H9 (cell line): ENCODE results near the gene ACSBG1. TPM values are rescaled to one million over a fixed set of nuclear protein-coding genes. Genes with fewer than 3 reads are reported as not detected.

Experiments used
- DNase-seq: peaks from one replicate; pipeline ENCODE4 v3.0.0-alpha.2; 2017
- H2AFZ ChIP-seq: one replicate; pipeline ENCODE4 v1.6.1; 2013; ENCODE audit warnings: mild to moderate bottlenecking, low read length, control low read depth, moderate library complexity
- H2AK5ac ChIP-seq: 2 replicates; pipeline ENCODE4 v1.6.1; 2013; ENCODE audit warnings: low read length, control low read depth, mixed read lengths; ENCODE audit not compliant: insufficient read length
- H2BK120ac ChIP-seq: one replicate; pipeline ENCODE4 v1.6.1; 2013; ENCODE audit warnings: low read depth, mild to moderate bottlenecking, low read length, control low read depth, inconsistent platforms; ENCODE audit not compliant: poor library complexity, severe bottlenecking
- H2BK12ac ChIP-seq: 2 replicates; pipeline ENCODE4 v1.6.1; 2013; ENCODE audit warnings: low read length, control low read depth, mixed read lengths, low read depth; ENCODE audit not compliant: insufficient read length
- H2BK15ac ChIP-seq: 2 replicates; pipeline ENCODE4 v1.6.1; 2013; ENCODE audit warnings: low read depth, low read length, control low read depth
- H2BK20ac ChIP-seq: one replicate; pipeline ENCODE4 v1.6.1; 2013; ENCODE audit warnings: low read depth, mild to moderate bottlenecking, low read length, control low read depth, inconsistent platforms; ENCODE audit not compliant: poor library complexity, severe bottlenecking
- H2BK5ac ChIP-seq: 2 replicates; pipeline ENCODE4 v1.6.1; 2013; ENCODE audit warnings: low read length, control low read depth, mixed read lengths; ENCODE audit not compliant: insufficient read length
- H3K14ac ChIP-seq: 2 replicates; pipeline ENCODE4 v1.6.1; 2013; ENCODE audit warnings: low read length, control low read depth; ENCODE audit not compliant: insufficient read depth
- H3K18ac ChIP-seq: 2 replicates; pipeline ENCODE4 v1.6.1; 2013; ENCODE audit warnings: low read depth, mild to moderate bottlenecking, mixed read lengths, low read length, control low read depth; ENCODE audit not compliant: insufficient read length
- H3K23ac ChIP-seq: 2 replicates; pipeline ENCODE4 v1.6.1; 2013; ENCODE audit warnings: low read length, control low read depth, mixed read lengths, low read depth; ENCODE audit not compliant: insufficient read length
- H3K23me2 ChIP-seq: 2 replicates; pipeline ENCODE4 v1.6.1; 2013; ENCODE audit warnings: low read depth, mild to moderate bottlenecking, mixed read lengths, low read length, control low read depth; ENCODE audit not compliant: insufficient read length, poor library complexity, severe bottlenecking
- H3K27ac ChIP-seq: 2 replicates; pipeline ENCODE4 v1.5.1; 2013; ENCODE audit warnings: low read length, control low read depth, mixed read lengths, low read depth; ENCODE audit not compliant: insufficient read length
- H3K27me3 ChIP-seq: 2 replicates; pipeline ENCODE4 v1.6.1; 2013; ENCODE audit warnings: low read length, control low read depth, inconsistent platforms; ENCODE audit not compliant: insufficient read depth
- H3K4ac ChIP-seq: 2 replicates; pipeline ENCODE4 v1.6.1; 2013; ENCODE audit warnings: low read depth, mild to moderate bottlenecking, control low read depth, inconsistent platforms, low read length, moderate library complexity
- H3K4me1 ChIP-seq: 2 replicates; pipeline ENCODE4 v1.6.1; 2013; ENCODE audit warnings: low read length, control low read depth, inconsistent platforms; ENCODE audit not compliant: insufficient read depth
- H3K4me2 ChIP-seq: 2 replicates; pipeline ENCODE4 v1.6.1; 2013; ENCODE audit warnings: low read length, control low read depth, mixed read lengths; ENCODE audit not compliant: insufficient read length, insufficient read depth
- H3K56ac ChIP-seq: 2 replicates; pipeline ENCODE4 v1.6.1; 2013; ENCODE audit warnings: low read depth, mild to moderate bottlenecking, mixed read lengths, low read length, control low read depth; ENCODE audit not compliant: insufficient read length
- H3K79me1 ChIP-seq: 2 replicates; pipeline ENCODE4 v1.6.1; 2013; ENCODE audit warnings: low read depth, mild to moderate bottlenecking, moderate library complexity, low read length, control low read depth, inconsistent platforms; ENCODE audit not compliant: insufficient read depth, poor library complexity, severe bottlenecking
- H3K79me2 ChIP-seq: 2 replicates; pipeline ENCODE4 v1.6.1; 2013; ENCODE audit warnings: low read length, control low read depth, inconsistent platforms; ENCODE audit not compliant: insufficient read depth
- H3K9ac ChIP-seq: 2 replicates; pipeline ENCODE4 v1.6.1; 2013; ENCODE audit warnings: low read length, control low read depth, mixed read lengths; ENCODE audit not compliant: insufficient read length; ENCODE audit errors: extremely low read depth
- H3K9me3 ChIP-seq: one replicate; pipeline ENCODE4 v1.6.1; 2013; ENCODE audit warnings: low read depth, low read length, inconsistent platforms; ENCODE audit not compliant: control insufficient read depth
- H3T11ph ChIP-seq: one replicate; pipeline ENCODE4 v1.6.1; 2013; ENCODE audit warnings: mild to moderate bottlenecking, low read length, control low read depth, inconsistent platforms
- H4K20me1 ChIP-seq: one replicate; pipeline ENCODE4 v1.6.1; 2013; ENCODE audit not compliant: control insufficient read depth, insufficient read length, insufficient read depth
- H4K5ac ChIP-seq: 2 replicates; pipeline ENCODE4 v1.6.1; 2013; ENCODE audit warnings: low read depth, mild to moderate bottlenecking, mixed read lengths, low read length, control low read depth; ENCODE audit not compliant: insufficient read length
- H4K8ac ChIP-seq: replicated peaks from 2 replicates; pipeline ENCODE4 v1.6.1; 2013; ENCODE audit warnings: low read length, control low read depth, mixed read lengths, low read depth; ENCODE audit not compliant: insufficient read length
- H4K91ac ChIP-seq: 2 replicates; pipeline ENCODE4 v1.6.1; 2013; ENCODE audit warnings: low read depth, mild to moderate bottlenecking, moderate library complexity, mixed read lengths, low read length, control low read depth; ENCODE audit not compliant: insufficient read length
- H3K27ac Mint-ChIP-seq, 3 experiments: 2 replicates in 2 of 3; 3 replicates in 1 of 3; pipeline ENCODE4 v1.8.0; 2020 to 2021; ENCODE audit warnings: mixed read lengths in 3 of 3, mild to moderate bottlenecking in 1 of 3, moderate library complexity in 1 of 3
- H3K27me3 Mint-ChIP-seq: 2 replicates; pipeline ENCODE4 v1.8.0; 2021; ENCODE audit warnings: low read depth, mild to moderate bottlenecking, moderate library complexity, mixed read lengths
- H3K36me3 Mint-ChIP-seq, 3 experiments: 2 replicates in 2 of 3; 3 replicates in 1 of 3; pipeline ENCODE4 v1.8.0; 2020 to 2021; ENCODE audit warnings: low read depth in 3 of 3, mixed read lengths in 3 of 3; ENCODE audit not compliant: insufficient read depth in 1 of 3
- H3K4me1 Mint-ChIP-seq, 2 experiments: 2 replicates each; pipeline ENCODE4 v1.8.0; 2020; ENCODE audit warnings: mixed read lengths in 2 of 2
- H3K4me3 Mint-ChIP-seq, 2 experiments: 2 replicates in 1 of 2; 3 replicates in 1 of 2; pipeline ENCODE4 v1.8.0; 2020 to 2021; ENCODE audit warnings: mild to moderate bottlenecking in 2 of 2, mixed read lengths in 2 of 2, moderate library complexity in 1 of 2
- H3K9me3 Mint-ChIP-seq, 2 experiments: 2 replicates in 1 of 2; 3 replicates in 1 of 2; pipeline ENCODE4 v1.8.0; 2020; ENCODE audit warnings: mild to moderate bottlenecking in 2 of 2, mixed read lengths in 2 of 2, moderate library complexity in 1 of 2
- WGBS: extraction: QIAGEN DNeasy Blood & Tissue Kit; methylation state at CpG from one replicate; pipeline ENCODE4 v1.1.7; 2013; ENCODE audit warnings: missing lambda C conversion rate, low lambda C conversion rate, mixed read lengths; ENCODE audit not compliant: insufficient read length; ENCODE audit errors: extremely low coverage; 5-methylcytosine and 5-hydroxymethylcytosine counted together
- total RNA-seq: library from RNA; stranded (reverse); gene quantifications from 2 replicates; pipeline ENCODE4 v1.2.1, GENCODE V29; 2021
- TF ChIP-seq, protein P1 (sequence below): fragments of 200-600 bp; sonication (generic); conservative IDR thresholded peaks from 3 replicates; pipeline ENCODE4 v1.8.0; 2021; ENCODE audit warnings: antibody characterized with exemption, mild to moderate bottlenecking

ACSBG1 gene
- total RNA-seq, 1 experiment from 2014 or later = 2.2 TPM

DNA sequence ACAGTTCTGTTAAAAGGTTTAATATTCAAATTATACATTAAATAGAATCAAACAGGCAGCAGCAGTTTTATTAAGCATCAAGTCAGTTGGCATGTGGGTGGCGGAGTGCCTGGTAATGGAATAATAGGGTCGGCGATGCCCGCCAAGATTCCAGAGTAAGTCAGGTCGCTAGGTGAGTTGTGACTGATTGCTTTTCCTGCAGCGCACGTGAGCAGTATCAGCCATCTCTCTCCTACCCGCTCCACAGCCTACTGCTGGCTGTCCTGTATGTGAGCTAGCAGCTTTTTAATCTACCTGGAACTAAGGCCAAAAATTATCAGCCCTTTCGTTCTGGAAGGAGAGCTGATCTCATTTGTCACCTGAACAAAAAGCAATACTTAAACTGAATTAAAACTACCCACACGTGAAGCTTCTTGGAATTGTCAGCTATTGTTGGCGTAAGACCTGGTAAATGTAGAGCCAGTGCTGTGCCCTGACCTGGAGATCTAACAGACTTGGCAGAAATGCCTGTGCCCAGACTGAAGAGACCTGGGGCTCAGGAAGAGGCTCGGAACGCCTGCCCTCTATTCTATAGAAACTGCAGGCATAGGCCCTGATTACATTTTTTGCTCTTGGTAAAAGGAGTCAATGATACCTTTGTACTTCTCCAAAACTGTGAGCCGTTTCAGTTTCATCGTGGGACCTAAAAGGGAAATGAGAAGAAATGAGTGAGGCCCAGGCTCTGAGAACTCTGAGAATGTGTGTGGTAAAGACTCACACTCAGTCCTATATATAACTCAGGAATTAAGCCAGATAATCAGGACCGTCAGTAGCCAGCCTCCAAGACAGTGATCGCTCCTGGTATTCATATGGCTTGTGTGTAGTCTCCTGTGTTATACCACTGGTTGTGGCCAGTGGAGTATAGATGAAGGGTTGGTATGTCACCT lies 63.3 kb downstream of the ACSBG1 start:
- H3K27ac Mint-ChIP-seq = no peak overlapping the region; a peak in 1 of 7 replicates
- no CpG with 5 or more reads among the region's 17 CpGs for WGBS
- no peak overlapping the region for H2BK20ac ChIP-seq
- H3K56ac ChIP-seq = no peak overlapping the region
- no peak overlapping the region for H3K14ac ChIP-seq
- no peak overlapping the region for H3K18ac ChIP-seq
- no peaks in the 10 kb centered on the region for H3K79me1 ChIP-seq
- no peak overlapping the region for H2BK5ac ChIP-seq
- no peak overlapping the region for H4K91ac ChIP-seq
- no peak for DNase-seq
- H2AFZ ChIP-seq = no peak overlapping the region
- H3K9me3 Mint-ChIP-seq = no peaks in the 10 kb centered on the region
- H3K27ac ChIP-seq = no peak overlapping the region
- TF ChIP-seq, protein P1, sequence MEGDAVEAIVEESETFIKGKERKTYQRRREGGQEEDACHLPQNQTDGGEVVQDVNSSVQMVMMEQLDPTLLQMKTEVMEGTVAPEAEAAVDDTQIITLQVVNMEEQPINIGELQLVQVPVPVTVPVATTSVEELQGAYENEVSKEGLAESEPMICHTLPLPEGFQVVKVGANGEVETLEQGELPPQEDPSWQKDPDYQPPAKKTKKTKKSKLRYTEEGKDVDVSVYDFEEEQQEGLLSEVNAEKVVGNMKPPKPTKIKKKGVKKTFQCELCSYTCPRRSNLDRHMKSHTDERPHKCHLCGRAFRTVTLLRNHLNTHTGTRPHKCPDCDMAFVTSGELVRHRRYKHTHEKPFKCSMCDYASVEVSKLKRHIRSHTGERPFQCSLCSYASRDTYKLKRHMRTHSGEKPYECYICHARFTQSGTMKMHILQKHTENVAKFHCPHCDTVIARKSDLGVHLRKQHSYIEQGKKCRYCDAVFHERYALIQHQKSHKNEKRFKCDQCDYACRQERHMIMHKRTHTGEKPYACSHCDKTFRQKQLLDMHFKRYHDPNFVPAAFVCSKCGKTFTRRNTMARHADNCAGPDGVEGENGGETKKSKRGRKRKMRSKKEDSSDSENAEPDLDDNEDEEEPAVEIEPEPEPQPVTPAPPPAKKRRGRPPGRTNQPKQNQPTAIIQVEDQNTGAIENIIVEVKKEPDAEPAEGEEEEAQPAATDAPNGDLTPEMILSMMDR = no peak
- H4K5ac ChIP-seq = no peak overlapping the region
- H3K4me3 Mint-ChIP-seq = no peak overlapping the region
- H3K27me3 ChIP-seq = no peaks in the 10 kb centered on the region
- no peaks in the 10 kb centered on the region for H3K4me1 ChIP-seq
- no peaks in the 10 kb centered on the region for H3K23me2 ChIP-seq
- H3K27me3 Mint-ChIP-seq = no peaks in the 10 kb centered on the region
- no peak overlapping the region for H2BK15ac ChIP-seq
- no peak overlapping the region for H2BK120ac ChIP-seq
- H4K20me1 ChIP-seq = no peaks in the 10 kb centered on the region
- no peak overlapping the region for H3K9ac ChIP-seq
- H3K23ac ChIP-seq = no peak overlapping the region
- H2BK12ac ChIP-seq = no peak overlapping the region
- H3K4me2 ChIP-seq = no peak overlapping the region
- no peak overlapping the region for H4K8ac ChIP-seq
- no peaks in the 10 kb centered on the region for H3K79me2 ChIP-seq
- H2AK5ac ChIP-seq = no peak overlapping the region
- no peak overlapping the region for H3T11ph ChIP-seq
- H3K9me3 ChIP-seq = no peaks in the 10 kb centered on the region
- H3K4me1 Mint-ChIP-seq = no peaks in the 10 kb centered on the region
- H3K36me3 Mint-ChIP-seq = peaks cover 17 to 60% (median 19%) of the 10 kb centered on the region in 3 experiments
- H3K4ac ChIP-seq = no peak overlapping the region
